Measurements from ENCODE around the gene TAB2.

DNA sequence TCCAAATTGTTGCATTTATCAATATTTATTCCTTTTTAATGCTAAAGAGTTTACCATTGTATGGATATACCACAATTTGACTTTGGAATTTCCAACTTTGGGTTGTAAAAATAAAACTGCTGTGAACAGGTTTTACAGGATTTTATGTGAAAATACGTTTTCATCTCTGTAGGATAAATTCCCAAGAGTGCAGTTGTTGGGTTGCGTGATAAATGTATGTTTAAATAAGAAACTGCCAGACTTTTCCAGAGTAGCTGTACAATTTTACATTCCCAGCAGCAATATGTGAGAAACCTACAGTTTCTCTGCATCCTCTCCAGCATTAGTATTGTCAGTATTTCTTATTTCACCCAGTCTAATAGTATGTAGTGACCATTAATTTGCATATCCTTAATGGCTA is 12.6 kb downstream of the TAB2 start:
- TF ChIP-seq, protein P1, sequence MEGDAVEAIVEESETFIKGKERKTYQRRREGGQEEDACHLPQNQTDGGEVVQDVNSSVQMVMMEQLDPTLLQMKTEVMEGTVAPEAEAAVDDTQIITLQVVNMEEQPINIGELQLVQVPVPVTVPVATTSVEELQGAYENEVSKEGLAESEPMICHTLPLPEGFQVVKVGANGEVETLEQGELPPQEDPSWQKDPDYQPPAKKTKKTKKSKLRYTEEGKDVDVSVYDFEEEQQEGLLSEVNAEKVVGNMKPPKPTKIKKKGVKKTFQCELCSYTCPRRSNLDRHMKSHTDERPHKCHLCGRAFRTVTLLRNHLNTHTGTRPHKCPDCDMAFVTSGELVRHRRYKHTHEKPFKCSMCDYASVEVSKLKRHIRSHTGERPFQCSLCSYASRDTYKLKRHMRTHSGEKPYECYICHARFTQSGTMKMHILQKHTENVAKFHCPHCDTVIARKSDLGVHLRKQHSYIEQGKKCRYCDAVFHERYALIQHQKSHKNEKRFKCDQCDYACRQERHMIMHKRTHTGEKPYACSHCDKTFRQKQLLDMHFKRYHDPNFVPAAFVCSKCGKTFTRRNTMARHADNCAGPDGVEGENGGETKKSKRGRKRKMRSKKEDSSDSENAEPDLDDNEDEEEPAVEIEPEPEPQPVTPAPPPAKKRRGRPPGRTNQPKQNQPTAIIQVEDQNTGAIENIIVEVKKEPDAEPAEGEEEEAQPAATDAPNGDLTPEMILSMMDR (conservative IDR thresholded peaks at IDR 0.05; ENCODE audit: low read depth in 2 of 2) = no peak
- TF ChIP-seq NANOG (IDR thresholded peaks at IDR 0.05; ENCODE audit: borderline replicate concordance) (no peak), POLR2AphosphoS5 (IDR thresholded peaks at IDR 0.05; ENCODE audit: low read depth) (no peak), STAT1 (IDR thresholded peaks at IDR 0.05; ENCODE audit: unreplicated experiment) (no peak), EZH2 (IDR thresholded peaks at IDR 0.05; ENCODE audit: low read depth, unreplicated experiment) (no peak), EZH2phosphoT487 (IDR thresholded peaks at IDR 0.05; ENCODE audit: unreplicated experiment) (no peak)
- TF ChIP-seq, protein P2, sequence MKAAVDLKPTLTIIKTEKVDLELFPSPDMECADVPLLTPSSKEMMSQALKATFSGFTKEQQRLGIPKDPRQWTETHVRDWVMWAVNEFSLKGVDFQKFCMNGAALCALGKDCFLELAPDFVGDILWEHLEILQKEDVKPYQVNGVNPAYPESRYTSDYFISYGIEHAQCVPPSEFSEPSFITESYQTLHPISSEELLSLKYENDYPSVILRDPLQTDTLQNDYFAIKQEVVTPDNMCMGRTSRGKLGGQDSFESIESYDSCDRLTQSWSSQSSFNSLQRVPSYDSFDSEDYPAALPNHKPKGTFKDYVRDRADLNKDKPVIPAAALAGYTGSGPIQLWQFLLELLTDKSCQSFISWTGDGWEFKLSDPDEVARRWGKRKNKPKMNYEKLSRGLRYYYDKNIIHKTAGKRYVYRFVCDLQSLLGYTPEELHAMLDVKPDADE (IDR thresholded peaks at IDR 0.05) = no peak
- TF ChIP-seq, protein P3, sequence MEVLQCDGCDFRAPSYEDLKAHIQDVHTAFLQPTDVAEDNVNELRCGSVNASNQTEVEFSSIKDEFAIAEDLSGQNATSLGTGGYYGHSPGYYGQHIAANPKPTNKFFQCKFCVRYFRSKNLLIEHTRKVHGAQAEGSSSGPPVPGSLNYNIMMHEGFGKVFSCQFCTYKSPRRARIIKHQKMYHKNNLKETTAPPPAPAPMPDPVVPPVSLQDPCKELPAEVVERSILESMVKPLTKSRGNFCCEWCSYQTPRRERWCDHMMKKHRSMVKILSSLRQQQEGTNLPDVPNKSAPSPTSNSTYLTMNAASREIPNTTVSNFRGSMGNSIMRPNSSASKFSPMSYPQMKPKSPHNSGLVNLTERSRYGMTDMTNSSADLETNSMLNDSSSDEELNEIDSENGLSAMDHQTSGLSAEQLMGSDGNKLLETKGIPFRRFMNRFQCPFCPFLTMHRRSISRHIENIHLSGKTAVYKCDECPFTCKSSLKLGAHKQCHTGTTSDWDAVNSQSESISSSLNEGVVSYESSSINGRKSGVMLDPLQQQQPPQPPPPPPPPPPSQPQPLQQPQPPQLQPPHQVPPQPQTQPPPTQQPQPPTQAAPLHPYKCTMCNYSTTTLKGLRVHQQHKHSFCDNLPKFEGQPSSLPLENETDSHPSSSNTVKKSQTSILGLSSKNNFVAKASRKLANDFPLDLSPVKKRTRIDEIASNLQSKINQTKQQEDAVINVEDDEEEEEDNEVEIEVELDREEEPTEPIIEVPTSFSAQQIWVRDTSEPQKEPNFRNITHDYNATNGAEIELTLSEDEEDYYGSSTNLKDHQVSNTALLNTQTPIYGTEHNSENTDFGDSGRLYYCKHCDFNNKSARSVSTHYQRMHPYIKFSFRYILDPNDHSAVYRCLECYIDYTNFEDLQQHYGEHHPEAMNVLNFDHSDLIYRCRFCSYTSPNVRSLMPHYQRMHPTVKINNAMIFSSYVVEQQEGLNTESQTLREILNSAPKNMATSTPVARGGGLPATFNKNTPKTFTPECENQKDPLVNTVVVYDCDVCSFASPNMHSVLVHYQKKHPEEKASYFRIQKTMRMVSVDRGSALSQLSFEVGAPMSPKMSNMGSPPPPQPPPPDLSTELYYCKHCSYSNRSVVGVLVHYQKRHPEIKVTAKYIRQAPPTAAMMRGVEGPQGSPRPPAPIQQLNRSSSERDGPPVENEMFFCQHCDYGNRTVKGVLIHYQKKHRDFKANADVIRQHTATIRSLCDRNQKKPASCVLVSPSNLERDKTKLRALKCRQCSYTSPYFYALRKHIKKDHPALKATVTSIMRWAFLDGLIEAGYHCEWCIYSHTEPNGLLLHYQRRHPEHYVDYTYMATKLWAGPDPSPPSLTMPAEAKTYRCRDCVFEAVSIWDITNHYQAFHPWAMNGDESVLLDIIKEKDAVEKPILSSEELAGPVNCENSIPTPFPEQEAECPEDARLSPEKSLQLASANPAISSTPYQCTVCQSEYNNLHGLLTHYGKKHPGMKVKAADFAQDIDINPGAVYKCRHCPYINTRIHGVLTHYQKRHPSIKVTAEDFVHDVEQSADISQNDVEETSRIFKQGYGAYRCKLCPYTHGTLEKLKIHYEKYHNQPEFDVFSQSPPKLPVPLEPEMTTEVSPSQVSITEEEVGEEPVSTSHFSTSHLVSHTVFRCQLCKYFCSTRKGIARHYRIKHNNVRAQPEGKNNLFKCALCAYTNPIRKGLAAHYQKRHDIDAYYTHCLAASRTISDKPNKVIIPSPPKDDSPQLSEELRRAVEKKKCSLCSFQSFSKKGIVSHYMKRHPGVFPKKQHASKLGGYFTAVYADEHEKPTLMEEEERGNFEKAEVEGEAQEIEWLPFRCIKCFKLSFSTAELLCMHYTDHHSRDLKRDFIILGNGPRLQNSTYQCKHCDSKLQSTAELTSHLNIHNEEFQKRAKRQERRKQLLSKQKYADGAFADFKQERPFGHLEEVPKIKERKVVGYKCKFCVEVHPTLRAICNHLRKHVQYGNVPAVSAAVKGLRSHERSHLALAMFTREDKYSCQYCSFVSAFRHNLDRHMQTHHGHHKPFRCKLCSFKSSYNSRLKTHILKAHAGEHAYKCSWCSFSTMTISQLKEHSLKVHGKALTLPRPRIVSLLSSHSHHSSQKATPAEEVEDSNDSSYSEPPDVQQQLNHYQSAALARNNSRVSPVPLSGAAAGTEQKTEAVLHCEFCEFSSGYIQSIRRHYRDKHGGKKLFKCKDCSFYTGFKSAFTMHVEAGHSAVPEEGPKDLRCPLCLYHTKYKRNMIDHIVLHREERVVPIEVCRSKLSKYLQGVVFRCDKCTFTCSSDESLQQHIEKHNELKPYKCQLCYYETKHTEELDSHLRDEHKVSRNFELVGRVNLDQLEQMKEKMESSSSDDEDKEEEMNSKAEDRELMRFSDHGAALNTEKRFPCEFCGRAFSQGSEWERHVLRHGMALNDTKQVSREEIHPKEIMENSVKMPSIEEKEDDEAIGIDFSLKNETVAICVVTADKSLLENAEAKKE (CRISPR knock-in tag; IDR thresholded peaks at IDR 0.05) = no peak
